ENCODE results near the gene MRPL41.
"Not testable (repeated sequence)": the region's sequence is repeated elsewhere in the genome, so short reads cannot be mapped to it uniquely, and the experiment has no call there.

Gene MRPL41

GRCh38 chr9:137522746-137523455 lies 28.8 kb upstream of the MRPL41 start:
- DNase-seq = no peak

- DNase-seq = no peak
Observed at GRCh38 chr9:137524161-137524980, 27.3 kb upstream of the MRPL41 start.

- DNase-seq = no peak
Observed at GRCh38 chr9:137524981-137525317, 26.7 kb upstream of the MRPL41 start.

- no peak for DNase-seq
Observed at GRCh38 chr9:137530331-137530730, 21.3 kb upstream of the MRPL41 start.

- no peak for DNase-seq
Observed at GRCh38 chr9:137531099-137531765, 20.4 kb upstream of the MRPL41 start.

GRCh38 chr9:137532891-137533468 lies 18.7 kb upstream of the MRPL41 start:
- not testable (repeated sequence) for DNase-seq

- peak; percentile 59 for DNase-seq
Observed at GRCh38 chr9:137534256-137535119, 17.2 kb upstream of the MRPL41 start.

- DNase-seq = no peak
Observed at GRCh38 chr9:137535120-137535428, 16.6 kb upstream of the MRPL41 start.

GRCh38 chr9:137536594-137537131 lies 15.0 kb upstream of the MRPL41 start:
- DNase-seq = not testable (repeated sequence)

GRCh38 chr9:137538058-137538457 lies 13.6 kb upstream of the MRPL41 start:
- no peak for DNase-seq

GRCh38 chr9:137540536-137540935 lies 11.1 kb upstream of the MRPL41 start:
- DNase-seq = no peak

- DNase-seq = no peak
Observed at GRCh38 chr9:137542486-137542885, 9.2 kb upstream of the MRPL41 start.

- DNase-seq = no peak
Observed at GRCh38 chr9:137543237-137543963, 8.3 kb upstream of the MRPL41 start.

GRCh38 chr9:137544176-137544760 lies 7.4 kb upstream of the MRPL41 start:
- DNase-seq = no peak

GRCh38 chr9:137545123-137545522 lies 6.6 kb upstream of the MRPL41 start:
- no peak for DNase-seq

- no peak for DNase-seq
Observed at GRCh38 chr9:137547687-137548543, 3.8 kb upstream of the MRPL41 start.

GRCh38 chr9:137550231-137550621 lies 1.5 kb upstream of the MRPL41 start, which contains the start of gene PNPLA7:
PNPLA7 (minus strand) TSS chr9:137550402; CDS start chr9:137550197, 205 bp downstream.
- peak; percentile 83 for DNase-seq

- DNase-seq = not testable (repeated sequence)
Observed at GRCh38 chr9:137550958-137551263, 768 bp upstream of the MRPL41 start.

GRCh38 chr9:137552022-137552768 lies 516 bp downstream of the MRPL41 start:
- no peak for DNase-seq

GRCh38 chr9:137553654-137554053 lies 2.0 kb downstream of the MRPL41 start:
- DNase-seq = not testable (repeated sequence)

All from DMS79 treated with DMSO at 0.1 percent for 48 hours (cell line).